ENCODE measurements around the gene TRIM26.
A peak's percentile ranks its signal among the peaks of the same experiment; 100 is the strongest.
"Not testable (repeated sequence)": the region's sequence is repeated elsewhere in the genome, so short reads cannot be mapped to it uniquely, and the experiment has no call there.

Gene TRIM26, protein sequence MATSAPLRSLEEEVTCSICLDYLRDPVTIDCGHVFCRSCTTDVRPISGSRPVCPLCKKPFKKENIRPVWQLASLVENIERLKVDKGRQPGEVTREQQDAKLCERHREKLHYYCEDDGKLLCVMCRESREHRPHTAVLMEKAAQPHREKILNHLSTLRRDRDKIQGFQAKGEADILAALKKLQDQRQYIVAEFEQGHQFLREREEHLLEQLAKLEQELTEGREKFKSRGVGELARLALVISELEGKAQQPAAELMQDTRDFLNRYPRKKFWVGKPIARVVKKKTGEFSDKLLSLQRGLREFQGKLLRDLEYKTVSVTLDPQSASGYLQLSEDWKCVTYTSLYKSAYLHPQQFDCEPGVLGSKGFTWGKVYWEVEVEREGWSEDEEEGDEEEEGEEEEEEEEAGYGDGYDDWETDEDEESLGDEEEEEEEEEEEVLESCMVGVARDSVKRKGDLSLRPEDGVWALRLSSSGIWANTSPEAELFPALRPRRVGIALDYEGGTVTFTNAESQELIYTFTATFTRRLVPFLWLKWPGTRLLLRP

DNA sequence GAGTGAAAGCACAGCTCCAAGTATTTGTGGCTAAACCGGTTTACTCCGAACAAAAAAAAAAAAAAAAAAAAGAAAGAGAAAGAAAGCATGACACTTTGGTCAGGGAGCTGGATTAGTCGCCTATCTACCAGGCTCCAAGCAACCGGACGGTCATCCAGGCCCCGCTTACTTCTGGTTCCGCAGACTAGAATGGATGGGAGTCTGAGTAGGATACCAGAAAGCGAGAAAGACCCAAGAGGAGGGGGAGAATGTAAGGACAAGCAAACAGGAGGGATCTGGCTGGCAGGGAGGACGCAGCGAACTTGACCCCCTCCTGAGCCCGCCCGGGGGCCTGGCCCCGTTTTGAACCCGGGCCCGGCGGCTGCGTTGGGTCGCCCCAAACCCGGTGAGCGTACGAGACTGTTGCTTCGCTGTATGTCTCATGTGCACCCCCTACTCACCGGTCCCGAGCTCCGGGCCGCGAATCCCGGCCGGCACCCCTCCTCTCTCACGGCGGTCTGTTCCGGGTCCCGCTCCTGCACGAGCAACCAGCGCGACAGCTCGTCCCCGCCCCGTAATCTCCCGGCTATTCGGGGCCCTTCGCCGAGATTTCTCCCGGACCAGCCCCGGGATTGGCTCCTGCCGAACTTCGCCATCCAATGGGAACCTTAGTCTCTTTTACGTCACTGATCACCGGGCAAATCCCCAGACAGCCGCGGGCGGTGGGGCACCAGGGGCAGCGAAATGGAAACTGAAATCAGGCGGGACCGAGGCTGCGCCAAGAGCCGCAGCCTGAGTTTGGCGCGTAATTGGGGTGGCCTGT is at the start of gene TRIM26:
Gene TRIM26, minus strand, starts transcription at position 542 of the 802 bp plus-strand sequence. CDS start 14,303 bp downstream, outside the sequence.
- DNase-seq, result peak; percentile 98

GRCh38 chr6:30260036-30260504 is 46.9 kb upstream of the TRIM26 start:
- DNase-seq, result no peak

DNA sequence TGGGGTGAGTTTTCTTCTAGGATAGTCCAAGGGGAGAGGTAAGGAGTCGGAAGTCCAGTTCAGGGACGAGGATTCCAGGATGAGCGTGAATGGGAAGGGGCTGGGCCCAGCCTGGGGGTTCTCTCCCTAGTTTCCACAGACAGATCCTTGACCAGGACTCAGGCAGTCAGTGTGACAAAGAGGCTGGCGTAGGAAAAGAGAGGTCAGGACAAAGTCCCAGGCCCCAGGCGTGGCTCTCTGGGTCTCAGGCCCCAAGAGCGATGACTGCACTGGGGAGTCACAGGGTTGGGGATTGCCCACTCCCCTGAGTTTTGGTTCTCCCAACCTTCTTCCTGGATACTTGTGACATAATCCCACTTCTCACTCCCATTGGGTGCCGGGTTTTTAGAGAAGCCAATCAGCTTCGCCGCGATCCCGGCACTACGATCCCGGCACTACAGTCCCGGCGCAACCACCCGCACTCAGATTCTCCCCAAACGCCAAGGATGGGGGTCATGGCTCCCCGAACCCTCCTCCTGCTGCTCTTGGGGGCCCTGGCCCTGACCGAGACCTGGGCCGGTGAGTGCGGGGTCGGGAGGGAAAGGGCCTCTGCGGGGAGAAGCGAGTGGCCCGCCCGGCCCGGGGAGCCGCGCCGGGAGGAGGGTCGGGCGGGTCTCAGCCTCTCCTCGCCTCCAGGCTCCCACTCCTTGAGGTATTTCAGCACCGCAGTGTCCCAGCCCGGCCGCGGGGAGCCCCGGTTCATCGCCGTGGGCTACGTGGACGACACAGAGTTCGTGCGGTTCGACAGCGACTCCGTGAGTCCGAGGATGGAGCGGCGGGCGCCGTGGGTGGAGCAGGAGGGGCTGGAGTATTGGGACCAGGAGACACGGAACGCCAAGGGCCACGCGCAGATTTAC is 46.2 kb upstream of the TRIM26 start:
- peak; percentile 70 for DNase-seq

DNA sequence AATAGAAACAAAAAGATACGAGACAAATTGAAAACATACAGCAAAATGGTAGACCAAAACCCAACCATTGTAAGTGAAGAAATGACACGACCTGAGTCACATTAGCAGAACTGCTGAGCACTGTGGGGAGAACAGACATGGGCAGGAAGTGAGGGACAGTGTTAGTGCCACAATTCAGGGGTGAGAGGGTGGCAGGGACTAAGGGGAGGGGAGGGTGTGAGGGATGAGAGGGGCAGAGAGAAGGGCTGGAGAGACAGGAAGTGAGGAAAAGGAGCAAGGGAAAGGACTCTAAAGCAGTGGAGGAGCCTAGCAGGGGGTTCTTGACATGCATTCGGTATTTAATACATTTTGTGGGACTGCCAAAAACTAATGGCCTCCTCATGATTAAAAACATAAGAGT is 45.0 kb upstream of the TRIM26 start:
- no peak for DNase-seq

- DNase-seq, result not testable (repeated sequence)
Measured at GRCh38 chr6:30252417-30252816, 39.2 kb upstream of the TRIM26 start.

DNA sequence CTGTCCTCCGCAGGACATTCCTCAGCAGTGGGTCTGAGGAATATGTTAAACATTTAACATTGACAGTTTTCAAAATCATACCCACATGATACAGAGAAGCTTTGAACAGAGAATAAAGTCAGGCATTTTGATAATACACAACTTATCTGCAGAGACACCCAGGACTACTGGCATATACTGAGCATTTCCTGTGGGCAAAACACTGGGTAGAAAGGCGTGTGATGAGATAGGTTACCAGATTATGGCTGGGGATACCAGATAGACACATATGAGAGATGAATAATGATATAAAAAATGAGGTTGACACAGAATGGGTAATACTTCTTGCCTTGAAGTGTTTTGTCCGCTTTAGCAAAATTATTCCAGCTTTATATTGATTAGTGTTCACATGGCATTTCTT is 31.4 kb upstream of the TRIM26 start:
- no peak for DNase-seq

GRCh38 chr6:30238178-30238795 is 25.1 kb upstream of the TRIM26 start:
- DNase-seq, result no peak

- DNase-seq, result no peak
Measured at GRCh38 chr6:30234356-30234755, 21.1 kb upstream of the TRIM26 start.

DNA sequence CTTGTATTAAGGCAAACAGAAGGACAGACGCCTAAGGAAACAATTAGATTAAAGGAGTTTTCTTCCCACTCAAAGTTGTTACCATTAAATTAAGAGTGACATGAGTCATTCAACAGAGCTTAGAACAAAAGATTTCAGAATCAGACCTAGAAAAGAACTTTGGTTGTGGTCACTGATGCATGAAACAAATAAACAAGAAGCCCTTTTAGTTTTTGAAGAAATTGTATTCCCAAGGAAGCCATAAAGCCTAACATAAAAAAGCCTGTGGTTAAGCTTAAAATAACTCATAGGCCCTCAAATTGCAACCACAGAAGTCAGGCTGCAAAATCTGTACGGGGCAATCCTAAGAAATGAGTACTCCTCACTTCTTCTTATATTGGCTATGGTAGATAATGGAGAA is 17.9 kb upstream of the TRIM26 start:
- DNase-seq, result no peak

DNA sequence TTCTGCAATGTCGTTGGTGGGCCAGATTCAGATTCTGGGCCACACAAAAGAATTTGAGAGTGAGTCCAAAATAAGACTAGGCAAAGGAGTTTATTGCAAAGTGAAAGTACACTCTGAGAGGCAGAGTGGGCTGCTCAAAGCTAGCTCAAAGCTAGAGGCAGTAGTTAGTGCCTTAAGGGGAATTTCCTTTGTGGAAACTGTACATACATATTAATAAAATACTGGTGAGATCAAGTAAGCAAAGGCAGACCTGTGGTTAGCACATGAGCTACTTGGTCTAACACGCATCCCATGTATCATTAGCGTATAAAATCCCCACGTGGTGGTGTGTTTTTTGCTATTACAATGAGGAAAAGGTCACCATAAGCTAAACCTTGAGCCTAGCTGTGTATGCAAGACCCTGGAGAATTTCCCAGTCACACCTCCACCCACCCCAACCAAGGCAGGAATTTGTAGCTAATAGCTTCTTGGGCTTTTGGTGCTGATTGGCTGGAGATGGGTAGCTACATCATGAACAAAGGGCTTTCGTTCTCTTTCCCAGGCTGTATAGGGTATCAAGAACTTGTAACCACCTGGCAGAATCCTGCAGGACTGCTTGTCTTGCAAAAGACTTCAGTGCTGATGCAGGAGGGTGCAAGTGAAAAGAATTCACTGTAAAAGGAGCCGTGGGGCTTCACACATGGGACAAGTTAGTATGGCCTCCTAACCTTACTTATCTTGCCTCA is 14.7 kb upstream of the TRIM26 start:
- no peak for DNase-seq

DNA sequence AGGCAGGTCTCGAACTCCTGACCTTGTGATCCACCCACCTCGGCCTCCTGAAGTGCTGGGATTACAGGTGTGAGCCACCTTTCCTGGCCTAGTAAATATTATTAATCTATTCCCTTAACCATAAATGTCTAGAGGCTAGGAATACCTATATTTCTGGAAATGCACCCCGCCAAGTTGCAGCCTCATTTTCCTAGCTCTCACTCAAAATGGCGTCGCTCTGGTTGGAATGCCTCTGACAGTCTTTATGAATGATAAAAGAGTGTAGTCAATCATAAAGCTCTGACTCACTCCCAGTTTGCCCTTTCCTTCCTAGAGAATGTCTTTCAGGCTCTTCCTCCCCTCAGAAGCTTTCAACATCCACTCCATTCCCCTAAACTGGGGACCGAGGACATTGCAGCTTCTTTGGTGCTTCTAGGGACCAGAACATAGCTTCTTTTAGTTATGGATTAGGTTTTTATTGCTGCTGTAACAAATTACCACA is 14.1 kb upstream of the TRIM26 start:
- no peak for DNase-seq

DNA sequence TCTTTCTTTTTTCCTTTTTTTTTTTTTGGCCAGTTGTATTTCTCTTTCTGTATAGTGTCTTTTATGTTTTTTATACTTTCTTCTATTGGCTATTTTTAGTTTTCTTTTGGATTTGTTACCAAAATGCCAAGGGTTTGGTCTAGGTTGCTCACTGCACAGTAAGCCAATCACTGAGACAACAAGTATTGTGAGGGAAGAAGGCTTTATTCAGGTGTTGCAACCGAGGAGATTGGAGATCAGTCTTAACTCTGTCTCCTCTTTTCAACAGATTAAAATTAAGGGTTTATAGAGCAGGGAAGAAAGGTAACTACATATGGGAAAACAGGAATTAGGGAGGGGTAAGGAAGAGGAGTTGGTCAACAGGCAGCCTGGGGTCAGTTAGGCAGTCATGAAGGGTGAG is 10.1 kb upstream of the TRIM26 start:
- DNase-seq, result no peak

- not testable (repeated sequence) for DNase-seq
Measured at GRCh38 chr6:30221956-30222355, 8.8 kb upstream of the TRIM26 start.

GRCh38 chr6:30221395-30221794 is 8.2 kb upstream of the TRIM26 start:
- DNase-seq, result not testable (repeated sequence)

DNA sequence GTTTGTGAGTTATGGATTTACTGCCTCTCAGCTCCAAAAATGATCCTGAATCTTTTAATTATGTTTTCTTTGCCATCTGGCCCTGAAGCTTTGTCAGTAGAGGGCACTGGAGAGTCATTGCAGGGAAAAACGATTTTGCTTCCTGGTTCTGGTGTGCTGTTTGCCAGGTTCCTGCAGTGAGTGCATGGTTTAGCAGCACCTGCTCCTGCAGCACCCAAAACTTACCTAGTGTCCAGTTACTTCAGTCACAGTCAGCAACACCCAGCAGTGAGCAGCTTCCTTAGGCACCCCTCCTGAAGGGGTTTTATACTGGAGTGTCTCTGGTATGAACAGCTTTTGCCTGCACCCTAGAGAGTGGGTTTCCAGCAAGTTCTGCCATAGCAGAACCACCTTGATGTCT is 6.0 kb upstream of the TRIM26 start:
- peak; percentile 44 for DNase-seq

DNA sequence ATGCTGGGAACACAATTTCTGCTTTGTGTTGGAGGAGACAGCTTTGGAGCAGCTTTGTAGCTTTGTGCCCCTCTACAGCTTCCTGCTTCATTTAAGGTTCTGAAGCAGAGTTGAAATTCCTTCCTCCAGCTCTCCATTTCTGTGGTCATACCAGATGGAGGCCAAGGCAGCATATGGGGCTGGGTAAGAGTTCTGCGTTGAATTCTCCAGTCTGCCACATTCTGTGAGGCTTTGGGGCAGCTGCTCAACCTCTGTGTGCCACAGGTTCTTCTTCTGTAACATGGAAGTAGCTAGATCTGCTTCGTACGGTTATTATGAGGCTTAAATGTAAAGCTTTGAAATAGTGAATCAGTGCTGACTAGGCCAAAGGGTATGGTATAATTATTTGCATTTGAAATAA is 2.9 kb upstream of the TRIM26 start:
- no peak for DNase-seq

DNA sequence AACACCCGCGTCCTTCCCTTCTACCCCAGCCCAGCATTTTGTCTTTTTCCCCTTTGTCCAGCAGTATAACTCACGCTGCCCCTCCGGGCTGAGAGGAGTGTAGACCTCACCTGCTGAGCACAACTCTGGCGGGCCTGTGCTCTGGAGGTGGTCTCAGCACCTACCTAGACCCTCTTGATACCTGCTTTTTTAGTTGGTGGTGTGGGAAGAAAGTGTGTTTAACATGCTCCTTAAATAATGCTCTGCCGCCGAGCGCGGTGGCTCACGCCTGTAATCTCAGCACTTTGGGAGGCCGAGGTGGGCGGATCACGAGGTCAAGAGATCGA is 1.4 kb upstream of the TRIM26 start:
- DNase-seq, result no peak

GRCh38 chr6:30213957-30214656 is 901 bp upstream of the TRIM26 start:
- DNase-seq, result peak; percentile 65

DNA sequence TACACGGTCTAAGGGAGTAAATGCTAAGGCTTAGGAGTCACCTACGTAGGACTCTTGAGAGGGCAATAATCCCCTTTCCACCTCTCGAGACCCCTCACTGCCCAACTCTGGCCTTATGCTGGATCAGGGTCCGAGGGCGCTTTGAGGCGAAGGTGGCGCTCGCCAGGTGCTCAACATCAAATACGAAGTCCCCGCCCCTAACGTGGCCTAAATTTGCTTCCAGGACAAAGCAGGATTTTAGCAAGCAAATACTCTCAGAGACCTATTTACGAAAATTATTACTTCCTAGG is 406 bp upstream of the TRIM26 start:
- DNase-seq, result no peak

- no peak for DNase-seq
Measured at GRCh38 chr6:30211899-30212298, 1.3 kb downstream of the TRIM26 start.

DNA sequence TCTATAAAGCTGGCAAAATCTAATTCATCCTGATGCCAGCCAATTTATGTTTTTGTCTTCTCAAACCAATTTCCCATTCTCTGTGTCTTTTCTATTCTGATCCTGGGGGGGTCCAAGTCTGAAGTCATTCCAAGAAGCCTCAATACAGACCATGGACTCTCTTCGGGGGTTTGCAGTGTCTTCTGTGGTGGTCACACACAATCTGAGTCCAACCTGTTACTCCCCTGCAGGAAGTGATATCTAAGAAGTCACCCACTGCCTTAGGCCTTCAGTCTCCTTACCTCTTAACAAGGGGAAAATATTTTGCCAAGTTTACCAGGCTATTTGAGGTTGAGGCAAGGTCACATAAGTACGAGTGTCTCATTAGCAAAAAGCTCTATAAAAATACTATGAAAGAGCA is 1.9 kb downstream of the TRIM26 start:
- no peak for DNase-seq
